ENCODE results near the gene FGF14. TPM values are rescaled to one million over a fixed set of nuclear protein-coding genes. Genes with fewer than 3 reads are reported as not detected.

Gene FGF14
- total RNA-seq, 1 donor from 2014 or later = 0.23 TPM

- Histone ChIP-seq H3K27me3 (ENCODE audit: insufficient read depth, low read length) (peaks cover 3% of the 10 kb centered on the region), H4K20me1 (ENCODE audit: insufficient read depth, low read length) (no peaks in the 10 kb centered on the region), H3K79me2 (ENCODE audit: insufficient read depth, low read length) (no peaks in the 10 kb centered on the region), H3K36me3 (ENCODE audit: insufficient read depth, low read length) (no peaks in the 10 kb centered on the region), H3K9me3 (ENCODE audit: insufficient read depth, low read depth, low read length) (no peaks in the 10 kb centered on the region), H3K9ac (ENCODE audit: low read length) (no peak overlapping the region), H2AFZ (ENCODE audit: low read depth, low read length) (no peak overlapping the region), H3K4me2 (ENCODE audit: low read length) (no peak overlapping the region), H3K4me3 (ENCODE audit: insufficient read depth, low read depth, low read length) (no peak overlapping the region), H3K4me1 (ENCODE audit: insufficient read depth, low read length) (no peaks in the 10 kb centered on the region), H3K27ac (ENCODE audit: low read depth, low read length) (no peak overlapping the region)
- TF ChIP-seq EZH2 (IDR thresholded peaks at IDR 0.05; ENCODE audit: insufficient read depth, low read length) (no peak), CTCF (IDR thresholded peaks at IDR 0.05; ENCODE audit: insufficient read depth, low read depth, low read length) (no peak)
- Mint-ChIP-seq H3K27ac (ENCODE audit: unreplicated experiment) (no peak overlapping the region), H3K27me3 (ENCODE audit: low read depth, unreplicated experiment) (peaks cover 8% of the 10 kb centered on the region), H3K36me3 (ENCODE audit: low read depth, unreplicated experiment) (no peaks in the 10 kb centered on the region), H3K4me3 (ENCODE audit: unreplicated experiment) (no peak overlapping the region), H3K9me3 (ENCODE audit: unreplicated experiment) (no peaks in the 10 kb centered on the region), H3K4me1 (ENCODE audit: low read depth, unreplicated experiment) (no peaks in the 10 kb centered on the region)
- FAIRE-seq = no peak
- no peak for DNase-seq (ENCODE audit: low read depth)
Observed at GRCh38 chr13:101939370-101939769, 462.5 kb downstream of the FGF14 start.

- Mint-ChIP-seq H3K4me3 (ENCODE audit: unreplicated experiment) (no peak overlapping the region), H3K36me3 (ENCODE audit: low read depth, unreplicated experiment) (no peaks in the 10 kb centered on the region), H3K27me3 (ENCODE audit: low read depth, unreplicated experiment) (peaks cover 8% of the 10 kb centered on the region), H3K27ac (ENCODE audit: unreplicated experiment) (no peak overlapping the region), H3K4me1 (ENCODE audit: low read depth, unreplicated experiment) (no peaks in the 10 kb centered on the region), H3K9me3 (ENCODE audit: unreplicated experiment) (no peaks in the 10 kb centered on the region)
- H3K4me3 ChIP-seq (ENCODE audit: insufficient read depth, low read depth, low read length) = no peak overlapping the region
- H3K79me2 ChIP-seq (ENCODE audit: insufficient read depth, low read length) = no peaks in the 10 kb centered on the region
- peaks cover 3% of the 10 kb centered on the region for H3K27me3 ChIP-seq (ENCODE audit: insufficient read depth, low read length)
- H3K9ac ChIP-seq (ENCODE audit: low read length) = no peak overlapping the region
- H3K4me2 ChIP-seq (ENCODE audit: low read length) = no peak overlapping the region
- no peaks in the 10 kb centered on the region for H3K4me1 ChIP-seq (ENCODE audit: insufficient read depth, low read length)
- no peaks in the 10 kb centered on the region for H4K20me1 ChIP-seq (ENCODE audit: insufficient read depth, low read length)
- TF ChIP-seq CTCF (IDR thresholded peaks at IDR 0.05; ENCODE audit: insufficient read depth, low read depth, low read length) = no peak
- TF ChIP-seq EZH2 (IDR thresholded peaks at IDR 0.05; ENCODE audit: insufficient read depth, low read length) = no peak
- no peaks in the 10 kb centered on the region for H3K36me3 ChIP-seq (ENCODE audit: insufficient read depth, low read length)
- H3K27ac ChIP-seq (ENCODE audit: low read depth, low read length) = no peak overlapping the region
- no peak for DNase-seq (ENCODE audit: low read depth)
- no peak for FAIRE-seq
- no peaks in the 10 kb centered on the region for H3K9me3 ChIP-seq (ENCODE audit: insufficient read depth, low read depth, low read length)
- no peak overlapping the region for H2AFZ ChIP-seq (ENCODE audit: low read depth, low read length)
Observed at GRCh38 chr13:101935828-101936227, 466.0 kb downstream of the FGF14 start.

- H3K4me3 ChIP-seq (ENCODE audit: insufficient read depth, low read depth, low read length) = no peak overlapping the region
- no peaks in the 10 kb centered on the region for H3K9me3 ChIP-seq (ENCODE audit: insufficient read depth, low read depth, low read length)
- no peak overlapping the region for H2AFZ ChIP-seq (ENCODE audit: low read depth, low read length)
Observed at GRCh38 chr13:101931186-101931585, 470.7 kb downstream of the FGF14 start.

More at GRCh38 chr13:101931186-101931585, 470.7 kb downstream of the FGF14 start:
- H3K4me2 ChIP-seq (ENCODE audit: low read length) = no peak overlapping the region
- no peaks in the 10 kb centered on the region for H3K27me3 ChIP-seq (ENCODE audit: insufficient read depth, low read length)
- no peak for FAIRE-seq
- H3K27ac Mint-ChIP-seq (ENCODE audit: unreplicated experiment) = no peak overlapping the region
- H3K4me1 ChIP-seq (ENCODE audit: insufficient read depth, low read length) = no peaks in the 10 kb centered on the region
- no peak overlapping the region for H3K9ac ChIP-seq (ENCODE audit: low read length)
- H4K20me1 ChIP-seq (ENCODE audit: insufficient read depth, low read length) = no peaks in the 10 kb centered on the region
- DNase-seq (ENCODE audit: low read depth) = no peak
- no peaks in the 10 kb centered on the region for H3K9me3 Mint-ChIP-seq (ENCODE audit: unreplicated experiment)
- no peaks in the 10 kb centered on the region for H3K27me3 Mint-ChIP-seq (ENCODE audit: low read depth, unreplicated experiment)
- no peaks in the 10 kb centered on the region for H3K36me3 Mint-ChIP-seq (ENCODE audit: low read depth, unreplicated experiment)
- TF ChIP-seq EZH2 (IDR thresholded peaks at IDR 0.05; ENCODE audit: insufficient read depth, low read length) = no peak
- TF ChIP-seq CTCF (IDR thresholded peaks at IDR 0.05; ENCODE audit: insufficient read depth, low read depth, low read length) = no peak
- H3K36me3 ChIP-seq (ENCODE audit: insufficient read depth, low read length) = no peaks in the 10 kb centered on the region
- no peak overlapping the region for H3K4me3 Mint-ChIP-seq (ENCODE audit: unreplicated experiment)
- H3K27ac ChIP-seq (ENCODE audit: low read depth, low read length) = no peak overlapping the region
- no peaks in the 10 kb centered on the region for H3K79me2 ChIP-seq (ENCODE audit: insufficient read depth, low read length)
- peaks cover 6% of the 10 kb centered on the region for H3K4me1 Mint-ChIP-seq (ENCODE audit: low read depth, unreplicated experiment)

All from astrocyte (in vitro differentiated cells and primary cell).